ENCODE results near the gene COL17A1. TPM values are rescaled to one million over a fixed set of nuclear protein-coding genes. Genes with fewer than 3 reads are reported as not detected.

The COL17A1 gene
- total RNA-seq, 4 donors from 2014 or later: 0.63 TPM; not detected in 3

DNA sequence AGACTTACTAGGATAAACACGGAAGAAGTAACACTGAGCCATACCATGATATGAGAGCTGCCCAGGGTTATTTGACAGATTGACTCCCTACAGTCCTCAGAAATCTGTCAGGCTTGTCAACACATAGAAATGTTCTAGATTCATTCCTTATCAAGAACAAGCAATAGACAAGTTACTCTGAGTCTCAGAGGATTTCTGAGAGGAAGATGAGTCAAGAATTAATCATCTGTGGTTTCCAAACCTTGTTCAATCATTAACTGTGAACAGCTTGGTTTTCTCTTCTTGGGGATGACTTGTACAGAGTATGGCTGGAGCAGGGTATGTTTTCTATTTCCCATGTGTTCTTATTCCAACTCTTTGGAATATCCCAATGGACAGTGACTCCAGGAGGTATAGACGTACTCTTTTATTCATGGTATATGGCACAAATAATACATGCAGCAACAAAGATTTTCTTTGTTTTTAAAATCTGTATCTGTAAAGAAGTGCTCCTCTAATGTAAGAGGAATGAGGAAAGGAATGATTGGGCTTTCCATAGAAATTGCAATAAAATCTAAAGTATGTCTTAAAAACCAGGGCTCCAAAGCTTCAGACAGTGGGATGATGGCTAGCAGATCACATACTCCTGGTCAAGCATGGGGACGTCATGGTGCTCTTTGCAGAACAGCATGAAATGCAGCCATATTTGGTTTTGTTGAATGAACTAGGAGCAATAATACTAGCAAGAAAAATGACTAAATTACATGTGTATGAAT lies 24.4 kb upstream of the COL17A1 start:
- no peaks in the 10 kb centered on the region for H3K9me3 ChIP-seq
- H3K4me1 ChIP-seq: no peaks in the 10 kb centered on the region
- no peak for TF ChIP-seq POLR2A (IDR thresholded peaks at IDR 0.05)
- no peak for TF ChIP-seq CTCF (IDR thresholded peaks at IDR 0.05 in 4 of 5, conservative IDR thresholded peaks at IDR 0.05 in 1 of 5)
- in situ Hi-C loops (cut with MboI; ENCODE audit: low sequenced_read_pairs in 4 of 4) (loop anchor here in 2 of 4 donors (25.0 kb wide), 2 partner anchors 173 to 198 kb away; partner anchors contain the start of gene STN1 (in 1 of the 2)), intact Hi-C loops (cut with DNase I; ENCODE audit: low total_unique reads) (no loop called here)
- no peak overlapping the region for H3K4me3 ChIP-seq
- ATAC-seq (no peak), DNase-seq (no peak)
- H3K27ac ChIP-seq: no peak overlapping the region
- no peaks in the 10 kb centered on the region for H3K36me3 ChIP-seq
- H3K27me3 ChIP-seq: no peaks in the 10 kb centered on the region

DNA sequence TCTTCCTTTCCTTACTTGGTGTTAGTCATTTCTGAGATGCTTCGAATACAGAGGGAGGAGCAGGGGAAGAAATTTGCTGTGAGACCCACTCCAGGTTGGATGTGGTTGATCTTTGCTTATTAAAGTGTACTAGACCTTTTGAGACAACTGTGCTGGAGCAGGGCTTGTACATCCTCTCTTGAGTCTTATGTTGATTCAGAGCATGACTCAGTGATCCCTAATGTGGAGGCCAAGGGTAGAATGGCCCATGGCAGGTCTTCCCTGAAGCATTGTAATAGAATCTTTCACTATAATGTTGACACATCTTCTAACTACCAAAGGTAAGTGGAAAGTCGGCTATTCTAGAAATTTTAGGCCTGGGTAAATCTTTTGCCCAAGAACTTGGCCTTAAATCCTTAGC lies 19.2 kb upstream of the COL17A1 start:
- Histone ChIP-seq H3K27me3 (no peaks in the 10 kb centered on the region), H3K4me1 (no peaks in the 10 kb centered on the region), H3K9me3 (no peaks in the 10 kb centered on the region), H3K4me3 (no peak overlapping the region), H3K36me3 (no peaks in the 10 kb centered on the region), H3K27ac (no peak overlapping the region)
- intact Hi-C loops (cut with DNase I; ENCODE audit: low total_unique reads) (no loop called here), in situ Hi-C loops (cut with MboI; ENCODE audit: low sequenced_read_pairs in 4 of 4) (loop anchor here in 2 of 4 donors (25.0 kb wide), 2 partner anchors 168 to 193 kb away; partner anchors contain the start of gene STN1 (in 1 of the 2))
- TF ChIP-seq CTCF (IDR thresholded peaks at IDR 0.05 in 4 of 5, conservative IDR thresholded peaks at IDR 0.05 in 1 of 5) (no peak), POLR2A (IDR thresholded peaks at IDR 0.05) (no peak)
- no peak for ATAC-seq
- no peak for DNase-seq

DNA sequence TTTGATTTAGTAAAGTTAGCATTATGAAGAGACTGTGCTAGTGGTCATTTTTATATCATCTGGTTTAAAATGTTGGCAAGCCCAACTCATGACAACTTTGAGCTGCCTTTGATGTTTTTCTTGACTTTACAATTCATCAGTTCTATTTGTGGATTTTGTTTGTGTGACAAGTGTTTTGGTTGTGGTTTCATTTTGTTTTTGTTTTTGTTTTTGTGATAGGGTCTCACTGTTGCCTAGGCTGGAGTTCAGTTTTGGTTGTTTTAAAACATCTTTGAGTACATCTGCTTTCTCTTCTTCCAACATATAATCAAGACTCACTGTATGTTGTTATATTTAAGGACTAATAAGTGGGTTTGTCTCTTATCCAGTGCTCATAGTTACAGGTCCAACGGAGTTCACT lies 18.7 kb upstream of the COL17A1 start:
- H3K4me3 ChIP-seq: no peak overlapping the region
- TF ChIP-seq POLR2A (IDR thresholded peaks at IDR 0.05): no peak
- TF ChIP-seq CTCF (IDR thresholded peaks at IDR 0.05 in 4 of 5, conservative IDR thresholded peaks at IDR 0.05 in 1 of 5): no peak

DNA sequence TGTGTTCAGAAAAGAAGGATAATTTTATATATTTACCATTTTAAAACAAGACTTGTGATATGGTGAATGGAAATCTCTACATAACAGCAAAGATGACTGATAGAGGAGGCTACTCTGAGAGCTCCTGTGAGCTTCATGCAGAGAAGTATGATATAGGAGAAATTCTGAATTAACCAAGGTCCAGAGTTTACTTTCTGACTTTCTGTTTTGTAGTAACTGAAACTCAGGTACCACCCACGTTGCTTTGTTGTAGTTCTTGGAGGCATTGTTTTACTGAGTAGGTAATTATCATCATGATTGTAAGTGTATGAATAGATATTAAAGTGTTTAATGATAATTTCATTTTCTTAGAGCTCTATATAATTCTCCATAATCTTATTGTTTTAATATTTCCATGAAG lies 18.3 kb upstream of the COL17A1 start:
- H3K27ac ChIP-seq: no peak overlapping the region
- intact Hi-C loops (cut with DNase I; ENCODE audit: low total_unique reads): no loop called here
- H3K4me1 ChIP-seq: no peaks in the 10 kb centered on the region
- H3K27me3 ChIP-seq: no peaks in the 10 kb centered on the region
- H3K4me3 ChIP-seq: no peak overlapping the region
- no peaks in the 10 kb centered on the region for H3K36me3 ChIP-seq
- DNase-seq (no peak), ATAC-seq (no peak)
- H3K9me3 ChIP-seq: no peaks in the 10 kb centered on the region
- TF ChIP-seq CTCF (IDR thresholded peaks at IDR 0.05 in 4 of 5, conservative IDR thresholded peaks at IDR 0.05 in 1 of 5) (no peak), POLR2A (IDR thresholded peaks at IDR 0.05) (no peak)
- in situ Hi-C loops (cut with MboI; ENCODE audit: low sequenced_read_pairs in 4 of 4): loop anchor here in 2 of 4 donors (25.0 kb wide), 2 partner anchors 167 to 192 kb away; partner anchors contain the start of gene STN1 (in 1 of the 2)

More for the DNA sequence above, 18.7 kb upstream of the COL17A1 start:
- ATAC-seq (no peak), DNase-seq (no peak)
- in situ Hi-C loops (cut with MboI; ENCODE audit: low sequenced_read_pairs in 4 of 4) (loop anchor here in 2 of 4 donors (25.0 kb wide), 2 partner anchors 167 to 192 kb away; partner anchors contain the start of gene STN1 (in 1 of the 2)), intact Hi-C loops (cut with DNase I; ENCODE audit: low total_unique reads) (no loop called here)
- Histone ChIP-seq H3K4me1 (no peaks in the 10 kb centered on the region), H3K27ac (no peak overlapping the region), H3K9me3 (no peaks in the 10 kb centered on the region), H3K27me3 (no peaks in the 10 kb centered on the region), H3K36me3 (no peaks in the 10 kb centered on the region)
